WTC11 (cell line): ENCODE measurements around the gene VSTM2A. TPM values are rescaled to one million over a fixed set of nuclear protein-coding genes. Genes with fewer than 3 reads are reported as not detected.

Experiments used
- total RNA-seq: library from RNA; stranded (reverse); gene quantifications from 3 replicates; pipeline ENCODE4 v1.2.3, GENCODE V29; 2021

VSTM2A gene
- total RNA-seq, 1 experiment from 2014 or later, result 2.0 TPM

Other genes starting within 250 kb of the VSTM2A start
- gene SEC61G, start 216.8 kb downstream of the VSTM2A start, total RNA-seq, result 186 to 208 TPM (median 190 TPM) in 3 replicates